Psoas muscle (tissue), 8 donors: ENCODE measurements around the gene RPS15. TPM values are rescaled to one million over a fixed set of nuclear protein-coding genes. Genes with fewer than 3 reads are reported as not detected.
A peak's percentile ranks its signal among the peaks of the same experiment; 100 is the strongest.

Source experiments
- ATAC-seq, 4 donors: fragments of 200-7000 bp; cut with Tn5 transposase; one replicate each; pipeline ENCODE4 v1.9.1; 2020; ENCODE audit warnings: moderate library complexity in 3 of 4, mild to moderate bottlenecking in 2 of 4
- DNase-seq, 2 donors: peaks; one replicate each; pipeline ENCODE4 v3.0.0-alpha.2; 2020
- H3K27ac ChIP-seq: fragments of 200-600 bp; one replicate; pipeline ENCODE4 v1.8.0; 2022
- H3K27me3 ChIP-seq, 3 donors: fragments of 200-600 bp in 1 of 3; one replicate each; pipeline versions ENCODE4 v1.6.1 to v1.8.0; 2013 to 2022; ENCODE audit warnings: low read length in 2 of 3, mild to moderate bottlenecking in 2 of 3, moderate library complexity in 1 of 3; ENCODE audit not compliant: insufficient read depth in 3 of 3
- H3K36me3 ChIP-seq, 2 donors: fragments of 200-600 bp in 1 of 2; one replicate each; pipeline versions ENCODE4 v1.6.1 to v1.8.0; 2013 to 2022; ENCODE audit warnings: low read depth in 1 of 2, mild to moderate bottlenecking in 1 of 2, moderate library complexity in 1 of 2; ENCODE audit not compliant: insufficient read depth in 1 of 2
- H3K4me1 ChIP-seq: fragments of 200-600 bp; one replicate; pipeline ENCODE4 v1.8.0; 2022
- H3K4me3 ChIP-seq: fragments of 200-600 bp; one replicate; pipeline ENCODE4 v1.8.0; 2022; ENCODE audit warnings: mild to moderate bottlenecking
- H3K9me3 ChIP-seq: fragments of 200-600 bp; one replicate; pipeline ENCODE4 v1.8.0; 2022
- WGBS, 3 donors: extraction: QIAGEN DNeasy Blood & Tissue Kit; methylation state at CpG; one replicate each; pipeline versions ENCODE4 v1.1.6 to v1.1.7; 2013; 5-methylcytosine and 5-hydroxymethylcytosine counted together
- intact Hi-C, 2 donors: fragments of 100-400 bp; cut with DNase I; formaldehyde crosslinking; loops; one replicate each; pipeline versions ENCODE4 v1.11.0 to v1.14.2; 2022
- polyA plus RNA-seq, 3 donors: library from polyadenylated mRNA; stranded (reverse); fragments of 200-250 nt; gene quantifications; one replicate each; pipeline ENCODE4 v1.2.3, GENCODE V29; 2013
- total RNA-seq, 4 donors: library from RNA; stranded (reverse); fragmentation: NEBNext Ultra II Directional in 2 of 4; extraction: Animal tissue kit (Norgen Biotek cat#: 25700) in 2 of 4; gene quantifications; one replicate each; pipeline versions ENCODE4 v1.2.1 to v1.2.4, GENCODE V29; 2021 to 2023
- TF ChIP-seq, protein P1 (sequence below): fragments of 200-600 bp; IDR thresholded peaks from one replicate; pipeline ENCODE4 v1.8.0; 2022; ENCODE audit warnings: antibody characterized with exemption
- donor health status: healthy with polysubstance abuse.
- donor health status: DM: no; HTN: no; CAD: no; lungs with moderate emphysema.
- donor health status: Bipolar disorder and iron deficiency.
- donor health status: healthy.
- donor health status: DM: yes; HTN: yes; CAD: no.
- donor health status: DM: no; HTN: no; CAD: no.
- donor health status: DM: no; HTN: no; CAD: no.
- donor health status: DM: yes; HTN: yes; CAD: no.

The RPS15 gene
- total and polyA plus RNA-seq, 7 donors: 697 to 4,077 (median 992) TPM

DNA sequence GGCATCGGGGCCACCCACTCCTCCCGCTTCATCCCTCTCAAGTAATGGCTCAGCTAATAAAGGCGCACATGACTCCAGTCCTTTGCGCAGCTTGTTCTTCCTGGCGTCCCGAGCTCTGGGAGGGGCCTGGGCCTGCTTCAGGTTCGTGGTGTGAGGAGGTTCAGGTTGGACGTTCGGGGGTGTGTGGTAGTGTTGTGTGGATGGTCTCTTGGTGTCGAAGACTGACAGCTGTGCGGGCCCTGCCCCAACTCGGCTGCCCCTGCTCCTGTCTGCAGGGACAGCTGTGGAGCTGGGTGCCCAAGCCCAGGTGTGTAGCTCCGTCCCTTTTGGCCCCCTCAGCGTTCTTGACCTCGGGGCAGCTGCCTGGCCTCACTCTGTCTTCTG, 2.2 kb downstream of the RPS15 start:
- intact Hi-C loops: loop anchor here in 1 of 2 donors (10.0 kb wide), 1 partner anchor 156 kb away; the partner anchor contains the start of gene EFNA2
- 75 to 85% (median 82%) methylated on average over 15 of the region's 15 CpGs for WGBS, 3 donors

DNA sequence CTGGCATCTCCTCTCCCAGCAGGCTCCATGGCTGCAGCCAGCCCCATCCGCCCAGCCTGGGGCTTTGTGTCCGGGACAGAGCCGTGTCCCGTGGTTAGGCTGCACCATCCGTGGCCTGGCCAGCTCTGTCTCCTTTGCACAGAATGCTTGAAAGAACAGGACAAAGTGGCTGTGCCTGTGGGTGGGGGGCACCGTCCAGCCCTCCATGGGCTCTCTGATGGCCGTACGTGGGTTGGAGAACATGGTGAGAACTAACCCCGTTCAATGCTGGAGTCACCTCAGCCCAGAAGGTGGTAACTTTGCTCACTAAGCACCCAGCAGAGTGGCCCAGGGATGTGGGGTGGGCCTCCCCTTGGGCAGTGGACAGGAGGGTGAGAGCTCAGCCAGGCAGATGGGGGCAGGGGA, 2.8 kb downstream of the RPS15 start:
- ATAC-seq (no peak), DNase-seq (no peak)
- peaks cover 0 to 8% (median 3%) of the 10 kb centered on the region in 3 donors for H3K27me3 ChIP-seq
- H3K4me1 ChIP-seq: peaks cover 36% of the 10 kb centered on the region
- no peaks in the 10 kb centered on the region for H3K9me3 ChIP-seq
- no peak overlapping the region for H3K27ac ChIP-seq
- TF ChIP-seq, protein P1, sequence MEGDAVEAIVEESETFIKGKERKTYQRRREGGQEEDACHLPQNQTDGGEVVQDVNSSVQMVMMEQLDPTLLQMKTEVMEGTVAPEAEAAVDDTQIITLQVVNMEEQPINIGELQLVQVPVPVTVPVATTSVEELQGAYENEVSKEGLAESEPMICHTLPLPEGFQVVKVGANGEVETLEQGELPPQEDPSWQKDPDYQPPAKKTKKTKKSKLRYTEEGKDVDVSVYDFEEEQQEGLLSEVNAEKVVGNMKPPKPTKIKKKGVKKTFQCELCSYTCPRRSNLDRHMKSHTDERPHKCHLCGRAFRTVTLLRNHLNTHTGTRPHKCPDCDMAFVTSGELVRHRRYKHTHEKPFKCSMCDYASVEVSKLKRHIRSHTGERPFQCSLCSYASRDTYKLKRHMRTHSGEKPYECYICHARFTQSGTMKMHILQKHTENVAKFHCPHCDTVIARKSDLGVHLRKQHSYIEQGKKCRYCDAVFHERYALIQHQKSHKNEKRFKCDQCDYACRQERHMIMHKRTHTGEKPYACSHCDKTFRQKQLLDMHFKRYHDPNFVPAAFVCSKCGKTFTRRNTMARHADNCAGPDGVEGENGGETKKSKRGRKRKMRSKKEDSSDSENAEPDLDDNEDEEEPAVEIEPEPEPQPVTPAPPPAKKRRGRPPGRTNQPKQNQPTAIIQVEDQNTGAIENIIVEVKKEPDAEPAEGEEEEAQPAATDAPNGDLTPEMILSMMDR: no peak
- H3K4me3 ChIP-seq: no peak overlapping the region
- intact Hi-C loops: loop anchor here in 1 of 2 donors (10.0 kb wide), 1 partner anchor 156 kb away; the partner anchor contains the start of gene EFNA2
- WGBS, 3 donors: 82 to 93% (median 88%) methylated on average over 9 of the region's 9 CpGs
- peaks cover 17 to 37% of the 10 kb centered on the region in 2 donors for H3K36me3 ChIP-seq

More for the DNA sequence above, 2.2 kb downstream of the RPS15 start:
- Histone ChIP-seq H3K9me3 (no peaks in the 10 kb centered on the region), H3K27ac (no peak overlapping the region), H3K4me1 (peaks cover 36% of the 10 kb centered on the region), H3K27me3 (peaks cover 0 to 3% (median 2%) of the 10 kb centered on the region in 3 donors), H3K36me3 (peaks cover 17 to 42% of the 10 kb centered on the region in 2 donors), H3K4me3 (no peak overlapping the region)
- TF ChIP-seq, protein P1: no peak
- DNase-seq (no peak), ATAC-seq (no peak)

DNA sequence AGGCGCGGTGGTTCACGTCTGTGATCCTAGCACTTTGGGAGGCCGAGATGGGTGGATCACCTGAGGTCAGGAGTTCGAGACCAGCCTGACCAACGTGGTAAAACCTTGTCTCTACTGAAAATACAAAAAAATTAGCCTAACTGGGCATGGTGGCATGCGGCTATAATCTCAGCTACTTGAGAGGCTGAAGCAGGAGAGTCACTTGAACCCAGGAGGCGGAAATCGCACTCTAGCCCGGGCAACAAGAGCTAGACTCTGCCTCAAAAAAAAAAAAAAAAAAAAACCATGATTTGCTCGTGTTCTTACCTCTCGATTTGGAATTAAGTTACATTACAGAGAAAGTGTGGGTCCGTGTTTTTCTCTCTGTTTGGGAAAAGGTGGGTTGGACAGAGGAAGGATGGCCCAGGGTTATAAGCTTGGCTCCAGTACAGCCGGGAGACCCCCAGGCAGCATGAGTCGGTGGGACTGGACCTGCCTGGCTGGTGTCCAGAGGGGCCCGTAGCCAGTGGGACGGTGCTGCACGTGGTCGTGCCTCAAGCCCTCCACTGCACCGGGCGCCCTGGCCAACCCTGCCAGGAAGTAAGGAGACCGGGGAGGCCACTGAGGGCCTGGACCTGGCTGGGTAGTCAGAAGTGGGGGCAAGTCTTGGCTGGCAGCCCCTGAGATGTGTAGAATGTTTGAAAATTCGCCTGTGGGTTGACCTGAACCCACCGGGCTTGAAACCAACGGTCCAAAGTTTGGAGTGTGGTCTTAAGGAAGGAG, 3.7 kb downstream of the RPS15 start:
- TF ChIP-seq, protein P1: no peak

DNA sequence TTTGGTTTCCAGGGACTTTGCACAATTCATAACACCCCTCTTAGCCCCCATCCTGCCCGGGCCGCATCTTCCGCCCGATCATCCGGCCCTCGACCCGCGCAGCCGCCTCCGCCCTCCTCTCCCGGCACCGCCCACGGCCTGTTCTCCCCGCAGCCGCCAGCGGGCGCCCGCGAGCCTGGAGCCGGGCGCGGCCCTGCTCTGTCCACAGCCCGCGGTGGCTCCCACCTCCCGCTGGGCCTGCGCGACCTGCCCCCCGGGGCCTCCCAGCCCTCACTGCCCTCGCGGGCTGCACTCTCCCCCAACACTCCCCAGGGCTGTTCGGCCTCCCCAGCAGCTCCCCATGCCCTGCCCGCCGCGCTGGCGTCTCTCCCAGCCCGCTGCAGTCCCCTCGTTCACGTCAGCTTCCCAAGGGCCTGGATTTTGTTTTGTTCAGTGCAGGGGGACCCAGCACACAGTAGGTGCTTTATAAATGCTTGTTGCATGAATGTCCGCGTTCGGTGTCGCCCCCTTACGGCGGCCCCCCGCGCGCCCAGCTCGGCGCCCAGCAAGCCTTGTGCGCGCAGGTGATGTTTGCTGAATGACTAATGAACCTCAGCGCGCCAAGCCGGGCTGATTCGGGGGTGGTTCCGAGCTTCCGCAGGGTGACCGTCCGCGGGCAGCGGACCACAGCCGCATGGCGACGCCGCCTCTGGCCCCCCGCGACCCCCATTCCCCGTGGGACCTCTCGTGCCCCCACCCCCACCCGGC, 7.2 kb downstream of the RPS15 start:
- TF ChIP-seq, protein P1: peak; percentile 87
- DNase-seq (peak; percentile 74 to 85), ATAC-seq (peak; percentile 86 to 90 (median 86))
- intact Hi-C loops: loop anchor here in 1 of 2 donors (5.0 to 10.0 kb wide), 2 partner anchors 128 to 161 kb away; partner anchors contain the start of gene EFNA2
- Histone ChIP-seq H3K4me3 (peak overlapping the region; percentile 53), H3K36me3 (peaks cover 16 to 27% of the 10 kb centered on the region in 2 donors), H3K4me1 (peaks cover 3% of the 10 kb centered on the region), H3K9me3 (no peaks in the 10 kb centered on the region), H3K27me3 (peaks cover 0 to 50% (median 31%) of the 10 kb centered on the region in 3 donors), H3K27ac (no peak overlapping the region)
- WGBS, 3 donors: 3 to 5% (median 4%) methylated on average over 43 to 70 of the region's 70 CpGs

More for the DNA sequence above, 3.7 kb downstream of the RPS15 start:
- intact Hi-C loops: loop anchor here in 1 of 2 donors (10.0 kb wide), 1 partner anchor 157 kb away; the partner anchor contains the start of gene EFNA2
- Histone ChIP-seq H3K4me3 (no peak overlapping the region), H3K27me3 (peaks cover 0 to 16% (median 11%) of the 10 kb centered on the region in 3 donors), H3K36me3 (peaks cover 17 to 37% of the 10 kb centered on the region in 2 donors), H3K27ac (no peak overlapping the region), H3K4me1 (peaks cover 29% of the 10 kb centered on the region), H3K9me3 (no peaks in the 10 kb centered on the region)
- no peak for ATAC-seq
- no peak for DNase-seq
- 80 to 85% (median 81%) methylated on average over 25 of the region's 25 CpGs for WGBS, 3 donors
